HG03558 (cell line): Measurements from ENCODE around the gene KHDC4.
"Not testable (repeated sequence)": the region's sequence is repeated elsewhere in the genome, so short reads cannot be mapped to it uniquely, and the experiment has no call there.

Experiments
- ATAC-seq: cut with Tn5 transposase; IDR thresholded peaks from one replicate; pipeline ENCODE4 v1.9.1; 2021; ENCODE audit warnings: moderate number of reproducible peaks; ENCODE audit not compliant: unreplicated experiment; ENCODE audit errors: extremely low read depth

Gene KHDC4

DNA sequence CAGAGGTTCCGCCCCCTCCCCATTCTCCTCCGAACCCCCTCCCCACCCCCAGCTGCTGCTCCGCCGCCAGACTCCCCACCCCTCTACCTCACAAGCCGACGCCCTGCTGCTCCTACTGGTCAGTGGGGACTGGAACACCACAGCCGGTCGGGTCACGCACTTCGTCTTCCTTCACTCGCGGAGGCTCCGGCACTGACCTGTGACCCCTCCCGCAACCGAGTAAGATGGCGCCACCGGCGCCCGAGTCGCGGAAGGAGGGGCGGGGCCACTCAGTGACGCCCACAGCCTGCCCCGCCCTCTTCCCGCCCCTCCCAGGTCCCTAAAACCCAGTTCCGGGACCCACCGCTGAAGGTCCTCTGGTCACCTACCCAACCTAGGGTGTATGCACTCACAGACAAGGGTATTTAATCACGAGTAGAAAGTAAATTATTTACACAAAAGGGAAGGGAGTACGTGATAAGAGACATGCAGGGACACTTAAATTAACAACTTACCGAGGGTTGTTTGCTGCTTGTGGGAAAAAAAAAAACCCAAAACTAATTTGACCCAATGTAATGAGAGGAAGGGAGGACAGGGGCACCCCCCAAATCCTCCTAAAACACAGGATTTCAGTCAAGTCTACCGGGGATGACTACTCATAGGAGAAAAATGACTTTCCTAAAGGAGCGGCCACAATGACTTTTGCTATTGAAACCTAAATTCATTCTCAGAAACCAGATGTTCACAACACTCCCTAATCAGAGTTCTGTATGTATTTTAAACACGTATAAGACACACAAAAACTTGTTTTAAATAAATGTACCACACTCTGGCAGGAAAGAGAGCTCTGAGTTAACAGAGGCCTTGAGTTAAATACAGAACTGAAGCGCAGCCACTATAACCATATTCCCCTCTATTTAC, 22.8 kb downstream of the KHDC4 start, which contains the start of gene RIT1:
TSS of gene RIT1 (minus strand) at position 194 of the 900 bp plus-strand sequence. CDS start 588 bp downstream, outside the sequence.
- ATAC-seq = peak; percentile 52

GRCh38 chr1:155910621-155911121, 23.5 kb downstream of the KHDC4 start:
- ATAC-seq = no peak

DNA sequence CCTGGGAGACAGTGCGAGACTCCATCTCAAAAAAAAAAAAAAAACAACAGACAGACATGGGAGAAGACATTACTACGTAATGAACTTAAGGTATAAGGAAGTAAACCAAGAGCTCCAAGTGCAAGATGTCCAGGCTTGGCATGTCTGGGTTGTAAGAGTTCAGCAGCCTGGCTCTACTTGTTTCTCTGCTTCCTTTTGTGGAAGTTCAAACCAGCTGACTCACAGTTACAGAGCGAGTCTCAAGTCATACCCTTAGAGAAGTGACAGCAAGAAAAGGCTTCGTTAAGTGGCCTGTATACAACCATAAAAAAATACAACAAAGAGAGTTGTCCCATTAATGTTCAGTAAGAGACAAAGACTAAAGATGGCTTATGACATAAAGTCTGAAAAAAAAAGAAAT, 24.3 kb downstream of the KHDC4 start:
- no peak for ATAC-seq

GRCh38 chr1:155904261-155904660, 30.0 kb downstream of the KHDC4 start:
- no peak for ATAC-seq

DNA sequence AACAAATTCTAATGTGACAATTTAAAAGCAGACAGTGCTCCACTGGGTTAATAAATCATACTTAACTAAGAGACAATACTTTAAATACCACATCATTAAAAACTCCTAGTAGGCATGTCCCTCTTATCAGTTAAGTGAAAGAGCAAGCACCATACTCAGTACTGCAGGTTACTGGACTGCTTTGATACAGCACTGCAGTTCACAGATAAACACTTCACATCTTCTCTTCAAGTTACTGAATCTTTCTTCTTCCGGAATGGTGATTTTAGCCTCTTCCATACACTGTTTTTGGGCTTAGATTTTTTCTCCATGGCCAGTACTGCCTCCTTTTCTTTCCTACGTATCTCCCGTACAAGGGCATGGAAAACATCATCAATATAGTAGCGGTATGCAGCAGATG, 34.1 kb downstream of the KHDC4 start:
- no peak for ATAC-seq

GRCh38 chr1:155899683-155900082, 34.5 kb downstream of the KHDC4 start:
- ATAC-seq = no peak

- ATAC-seq = no peak
These were observed 35.3 kb downstream of the KHDC4 start for GRCh38 chr1:155898888-155899287.

DNA sequence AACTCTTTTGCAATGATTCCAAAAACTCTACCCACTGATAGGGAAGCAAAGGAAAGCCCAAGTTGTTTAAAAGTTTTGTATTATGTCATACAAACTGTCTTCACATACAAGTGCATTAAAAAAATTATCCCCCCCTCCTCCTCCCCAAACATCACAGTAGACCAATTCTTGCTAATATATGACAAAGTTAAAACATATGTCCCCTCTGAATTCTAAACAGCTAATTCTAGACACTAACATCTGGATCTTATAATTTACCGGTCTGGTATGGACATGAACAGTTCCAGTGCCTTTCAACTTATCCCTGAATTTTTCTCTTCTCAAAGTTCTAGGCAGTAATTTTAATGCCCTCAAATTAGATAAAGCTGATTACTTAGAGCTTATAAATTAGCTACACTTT, 36.5 kb downstream of the KHDC4 start:
- ATAC-seq = no peak

DNA sequence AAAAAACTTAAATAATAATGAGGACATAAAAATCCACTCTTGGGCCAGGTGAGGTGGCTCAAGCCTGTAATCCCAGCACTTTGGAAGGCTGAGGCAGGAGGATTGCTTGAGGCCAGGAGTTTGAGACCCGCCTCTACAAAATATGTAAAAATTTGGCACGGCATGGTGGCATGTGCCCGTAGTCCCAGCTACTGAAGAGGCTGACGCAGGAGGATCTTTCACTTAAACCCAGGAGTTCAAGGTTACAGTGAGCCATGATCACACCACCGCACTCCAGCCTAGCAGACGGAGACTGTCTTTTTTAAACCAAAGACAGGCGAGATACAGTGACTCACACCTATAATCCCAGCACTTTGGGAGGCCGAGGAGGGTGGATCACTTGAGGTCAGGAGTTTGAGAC, 37.7 kb downstream of the KHDC4 start:
- ATAC-seq = not testable (repeated sequence)

DNA sequence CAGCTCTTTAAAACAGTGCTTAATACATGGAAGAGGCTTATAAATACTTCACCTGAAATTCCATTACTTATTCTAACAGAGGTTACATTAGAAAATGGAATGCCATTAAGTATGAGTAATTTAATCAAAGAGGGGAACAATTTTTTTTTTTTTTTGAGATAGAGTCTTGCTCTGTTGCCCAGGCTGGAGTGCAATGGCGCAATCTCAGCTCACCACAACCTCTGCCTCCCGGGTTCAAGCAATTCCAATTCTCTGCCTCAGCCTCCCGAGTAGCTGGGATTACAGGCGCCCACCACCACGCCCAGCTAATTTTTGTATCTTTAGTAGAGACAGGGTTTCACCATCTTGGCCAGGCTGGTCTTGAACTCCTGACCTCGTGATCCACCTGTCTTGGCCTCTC, 38.6 kb downstream of the KHDC4 start:
- not testable (repeated sequence) for ATAC-seq

- no peak for ATAC-seq
These were observed 40.6 kb downstream of the KHDC4 start for GRCh38 chr1:155893389-155894142.

- ATAC-seq = no peak
These were observed 41.4 kb downstream of the KHDC4 start for GRCh38 chr1:155892796-155893195.

- no peak for ATAC-seq
These were observed 44.0 kb downstream of the KHDC4 start for GRCh38 chr1:155890251-155890650.

DNA sequence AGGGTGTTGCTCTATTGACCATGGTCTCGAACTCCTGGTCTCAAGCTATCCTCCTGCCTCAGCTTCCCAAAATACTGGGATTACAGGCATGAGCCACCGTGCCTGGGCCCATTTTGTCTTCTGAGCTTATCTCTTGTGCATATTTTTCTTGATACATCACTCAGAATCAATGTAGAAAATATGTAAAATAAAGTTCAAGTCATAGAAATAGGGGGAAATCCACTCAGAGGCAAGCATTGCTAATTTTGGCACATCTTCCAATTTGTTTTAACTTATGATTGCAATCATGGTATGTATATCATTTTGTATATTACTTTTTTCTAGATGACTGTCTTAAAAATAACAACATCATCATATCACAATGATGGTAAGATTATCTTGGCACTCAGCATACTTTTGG, 44.6 kb downstream of the KHDC4 start:
- ATAC-seq = no peak

DNA sequence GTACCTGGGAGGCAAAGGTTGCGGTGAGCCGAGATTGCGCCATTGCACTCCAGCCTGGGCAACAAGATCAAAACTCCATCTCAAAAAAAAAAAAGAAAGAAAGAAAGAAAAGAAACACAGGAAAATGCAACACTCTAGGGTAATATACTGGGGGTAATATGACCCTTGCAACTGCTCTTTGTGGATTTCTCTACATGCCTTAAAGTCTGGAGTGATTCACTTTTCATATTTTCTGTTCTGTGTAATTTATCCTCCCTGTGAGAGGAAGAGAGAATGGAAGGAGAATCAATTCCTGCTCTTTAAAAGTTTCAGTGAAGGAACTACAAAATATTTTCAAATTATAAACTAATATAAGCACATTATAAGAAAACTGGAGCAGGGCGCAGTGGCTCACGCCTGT, 45.7 kb downstream of the KHDC4 start:
- ATAC-seq = no peak

DNA sequence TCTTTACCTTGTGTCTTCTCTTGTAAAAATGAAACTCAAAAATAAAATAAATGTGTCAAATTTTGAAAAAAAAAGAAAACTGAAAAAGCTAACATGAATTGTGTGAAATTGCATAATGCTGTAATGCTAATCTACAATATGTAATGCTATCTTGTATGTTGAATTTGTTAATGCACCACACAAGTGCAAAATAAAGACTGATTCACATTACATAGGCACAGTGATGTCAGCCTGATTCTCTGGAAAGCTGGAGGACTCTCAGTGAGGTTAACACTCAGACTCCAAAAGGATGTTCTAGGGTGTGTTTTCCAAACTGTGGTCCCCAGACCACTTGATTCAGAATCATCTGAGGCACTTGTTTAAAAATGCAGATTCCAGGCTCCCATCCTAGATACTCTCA, 49.2 kb downstream of the KHDC4 start:
- ATAC-seq = no peak

- no peak for ATAC-seq
These were observed 49.9 kb downstream of the KHDC4 start for GRCh38 chr1:155884031-155884960.

DNA sequence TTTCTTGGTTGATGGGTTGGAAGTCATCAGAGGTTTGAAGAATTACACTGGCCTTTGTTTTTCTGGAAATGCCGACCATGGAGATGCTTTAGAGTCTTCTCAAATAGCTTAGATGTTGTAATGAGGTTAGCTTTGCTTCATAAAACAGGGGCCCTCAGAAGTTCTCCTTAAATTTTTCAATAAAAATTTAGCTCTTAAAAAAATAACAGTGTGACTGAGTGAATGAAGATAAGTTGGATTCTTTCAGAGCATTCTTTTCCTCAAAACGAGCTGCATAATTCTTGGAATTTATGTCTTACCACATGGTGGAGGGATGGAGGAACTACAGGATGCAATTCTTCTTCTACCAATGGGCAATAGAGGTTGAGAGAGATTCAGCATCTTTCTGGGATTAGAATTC, 51.4 kb downstream of the KHDC4 start:
- ATAC-seq = no peak

- ATAC-seq = no peak
These were observed 52.0 kb downstream of the KHDC4 start for GRCh38 chr1:155882235-155882634.

GRCh38 chr1:155880950-155881349, 53.3 kb downstream of the KHDC4 start:
- ATAC-seq = no peak
